ENCODE results near the gene ATXN1L. TPM values are rescaled to one million over a fixed set of nuclear protein-coding genes. Genes with fewer than 3 reads are reported as not detected.
"Not testable (repeated sequence)": the region's sequence is repeated elsewhere in the genome, so short reads cannot be mapped to it uniquely, and the experiment has no call there.

ATXN1L gene
- total RNA-seq, 1 donor from 2014 or later = 29.7 TPM

- no peaks in the 10 kb centered on the region for H3K36me3 ChIP-seq
- no peak for ATAC-seq
- TF ChIP-seq CTCF (IDR thresholded peaks at IDR 0.05) = no peak
- no peaks in the 10 kb centered on the region for H3K27me3 ChIP-seq (ENCODE audit: low read depth)
- H3K27ac ChIP-seq = no peak overlapping the region
- peaks cover 53% of the 10 kb centered on the region for H3K4me1 ChIP-seq
- no peaks in the 10 kb centered on the region for H3K9me3 ChIP-seq
- intact Hi-C loops (cut with DNase I) = no loop called here
- no peak for DNase-seq
- H3K4me3 ChIP-seq = no peak overlapping the region
Measured at GRCh38 chr16:71899171-71899570, 53.4 kb downstream of the ATXN1L start.

DNA sequence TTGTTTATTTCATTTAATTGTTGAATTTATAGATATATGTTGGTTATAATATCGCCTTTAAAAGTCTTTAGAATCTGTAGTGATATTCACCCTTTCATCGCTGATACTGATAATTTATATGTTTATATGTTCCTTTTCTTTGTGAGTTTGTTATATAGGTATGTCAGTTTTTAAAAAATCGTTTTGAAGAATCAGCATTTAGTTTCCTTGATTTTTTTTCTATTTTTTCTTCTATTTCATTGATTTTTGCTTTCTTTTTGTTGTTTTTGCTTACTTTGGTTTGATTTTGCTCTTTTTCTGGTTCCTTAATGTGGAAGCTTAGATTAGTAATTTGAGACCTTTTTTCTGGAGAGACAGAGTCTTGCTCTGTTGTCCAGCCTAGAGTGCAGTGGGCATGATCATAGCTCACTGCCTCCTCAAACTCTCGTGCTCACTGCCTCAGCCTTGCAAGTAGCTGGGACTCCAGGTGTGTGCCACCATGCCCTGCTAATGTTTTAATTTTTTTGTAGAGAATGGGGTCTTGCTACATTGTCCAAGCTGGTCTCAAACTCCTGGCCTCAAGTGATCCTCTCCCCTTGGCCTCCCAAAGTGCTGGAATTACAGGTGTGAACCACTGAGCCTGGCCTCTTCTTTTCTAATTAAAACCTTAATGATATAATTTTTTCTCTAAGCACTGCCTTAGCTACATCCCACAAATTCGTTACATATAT, 57.0 kb downstream of the ATXN1L start:
- TF ChIP-seq CTCF (IDR thresholded peaks at IDR 0.05) = no peak
- no peak overlapping the region for H3K4me3 ChIP-seq
- DNase-seq = no peak
- no peaks in the 10 kb centered on the region for H3K27me3 ChIP-seq (ENCODE audit: low read depth)
- ATAC-seq = no peak
- no peaks in the 10 kb centered on the region for H3K36me3 ChIP-seq
- no peak overlapping the region for H3K27ac ChIP-seq
- no peaks in the 10 kb centered on the region for H3K9me3 ChIP-seq
- H3K4me1 ChIP-seq = peaks cover 36% of the 10 kb centered on the region
- intact Hi-C loops (cut with DNase I) = no loop called here

DNA sequence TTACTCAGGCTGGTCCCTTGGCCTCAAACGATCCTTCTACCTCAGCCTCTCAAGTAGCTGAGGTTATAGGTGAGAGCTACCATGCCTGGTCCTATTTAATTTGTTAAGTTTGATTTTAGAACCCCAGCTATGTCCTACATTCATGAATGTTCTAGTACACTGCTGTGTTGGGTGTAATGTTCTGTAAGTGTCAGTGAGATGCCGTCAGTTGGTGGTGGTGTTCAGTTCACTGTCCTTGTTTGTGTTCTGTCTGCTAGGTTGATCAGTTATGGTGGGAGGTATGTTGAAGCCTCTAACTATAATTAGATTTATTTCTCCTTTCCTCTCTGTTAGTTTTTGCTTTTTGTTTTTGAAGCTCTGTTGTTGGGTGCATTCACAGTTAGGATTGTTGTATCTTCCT, 57.8 kb downstream of the ATXN1L start:
- no peak for TF ChIP-seq CTCF (IDR thresholded peaks at IDR 0.05)
- Histone ChIP-seq H3K4me1 (peaks cover 34% of the 10 kb centered on the region), H3K9me3 (no peaks in the 10 kb centered on the region), H3K27ac (no peak overlapping the region), H3K27me3 (ENCODE audit: low read depth) (no peaks in the 10 kb centered on the region), H3K36me3 (no peaks in the 10 kb centered on the region), H3K4me3 (no peak overlapping the region)
- DNase-seq (no peak), ATAC-seq (no peak)
- intact Hi-C loops (cut with DNase I) = no loop called here

DNA sequence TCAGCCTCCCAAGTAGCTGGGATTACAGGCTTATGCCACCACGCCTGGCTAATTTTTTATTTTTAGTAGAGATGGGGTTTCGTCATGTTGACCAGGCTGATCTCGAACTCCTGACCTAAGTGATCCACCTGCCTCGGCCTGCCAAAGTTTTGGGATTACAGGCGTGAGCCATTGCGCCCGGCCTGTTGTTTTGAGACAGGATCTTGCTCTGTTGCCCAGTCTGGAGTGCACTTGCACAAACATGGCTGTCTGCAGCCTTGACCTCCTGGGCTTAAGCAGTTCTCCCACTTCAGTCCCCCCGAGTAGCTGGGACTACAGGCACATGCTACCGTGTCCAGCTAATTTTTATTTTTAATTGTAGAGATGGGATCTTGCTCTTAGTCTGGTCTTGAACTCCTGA, 58.5 kb downstream of the ATXN1L start:
- no peaks in the 10 kb centered on the region for H3K27me3 ChIP-seq (ENCODE audit: low read depth)
- H3K27ac ChIP-seq = no peak overlapping the region
- no peaks in the 10 kb centered on the region for H3K9me3 ChIP-seq
- peaks cover 32% of the 10 kb centered on the region for H3K4me1 ChIP-seq
- no peak overlapping the region for H3K4me3 ChIP-seq
- intact Hi-C loops (cut with DNase I) = no loop called here
- DNase-seq = no peak
- no peaks in the 10 kb centered on the region for H3K36me3 ChIP-seq
- no peak for ATAC-seq
- no peak for TF ChIP-seq CTCF (IDR thresholded peaks at IDR 0.05)

DNA sequence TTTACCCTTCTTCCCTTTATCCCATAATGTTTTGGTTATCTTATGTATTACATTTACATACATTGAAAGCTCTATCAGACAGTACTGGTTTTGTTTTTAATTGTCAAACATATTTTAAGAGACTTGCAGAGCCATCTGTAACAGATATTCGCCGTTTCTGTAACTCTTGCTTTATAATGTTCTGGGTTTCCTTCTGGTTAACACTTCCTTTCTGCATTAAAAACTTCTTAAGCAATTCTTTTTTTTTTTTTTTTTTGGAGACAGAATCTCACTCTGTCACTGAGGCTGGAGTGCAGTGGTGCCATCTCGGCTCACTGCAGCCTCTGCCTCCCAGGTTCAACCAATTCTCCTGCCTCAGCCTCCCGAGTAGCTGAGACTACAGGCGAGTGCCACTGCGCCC, 60.0 kb downstream of the ATXN1L start:
- H3K4me3 ChIP-seq; ATAC-seq; H3K36me3 ChIP-seq; intact Hi-C loops (cut with DNase I); H3K27ac ChIP-seq; H3K27me3 ChIP-seq (ENCODE audit: low read depth); DNase-seq; H3K9me3 ChIP-seq: not testable (repeated sequence)
- peaks cover 30% of the 10 kb centered on the region for H3K4me1 ChIP-seq

Other genes starting within 250 kb of the ATXN1L start
- gene MARVELD3, start 219.8 kb upstream of the ATXN1L start, total RNA-seq = 6.7 TPM
- 6.6 TPM for gene PHLPP2, start 121.3 kb upstream of the ATXN1L start, total RNA-seq
- 78.9 TPM for gene AP1G1, start 37.1 kb upstream of the ATXN1L start, total RNA-seq
- gene ZNF821, start 38.2 kb downstream of the ATXN1L start, total RNA-seq = 8.2 TPM
- 200 TPM for gene IST1, start 49.6 kb downstream of the ATXN1L start, total RNA-seq
- gene PKD1L3, start 154.4 kb downstream of the ATXN1L start, total RNA-seq = 0.15 TPM
- gene DHODH, start 162.8 kb downstream of the ATXN1L start, total RNA-seq = 8.2 TPM
- gene HP, start 208.5 kb downstream of the ATXN1L start, total RNA-seq = 66.8 TPM
- 1.8 TPM for gene HPR, start 217.2 kb downstream of the ATXN1L start, total RNA-seq
- 14.4 TPM for gene TXNL4B, start 247.6 kb downstream of the ATXN1L start, total RNA-seq
- 52.5 TPM for gene DHX38, start 247.9 kb downstream of the ATXN1L start, total RNA-seq

Measured in lower lobe of right lung (tissue), 2 donors.